HEK293 (cell line): ENCODE data around the gene C6orf136.

ENCODE experiments used
- CTCF ChIA-PET: fragments of 350-600 bp; formaldehyde crosslinking; extraction: SDS; loops from one replicate; lab custom pipeline; 2021; ENCODE audit warnings: antibody characterized with exemption; lab: Yijun Ruan, JAX
- POLR2A ChIA-PET: fragments of 300-600 bp; formaldehyde crosslinking; extraction: SDS; loops from one replicate; lab custom pipeline; 2020; ENCODE audit warnings: antibody characterized with exemption, inconsistent platforms; lab: Yijun Ruan, JAX
- H3K27ac ChIP-seq: fragments of 200-500 bp; sonication (Bioruptor generic); 2 replicates; pipeline ENCODE4 v1.5.1; 2014; ENCODE audit warnings: low read depth, low read length, control low read depth, inconsistent platforms; ENCODE audit errors: extremely low read depth
- H3K36me3 ChIP-seq, 2 experiments: fragments of 200-500 bp in 1 of 2; sonication (Bioruptor generic) in 1 of 2; 1 replicate in 1 of 2; 2 replicates in 1 of 2; pipeline ENCODE4 v1.5.1; 2014 to 2017; ENCODE audit warnings: inconsistent platforms in 2 of 2, low read length in 2 of 2; ENCODE audit not compliant: control insufficient read depth in 2 of 2, insufficient read depth in 1 of 2
- H3K4me1 ChIP-seq: fragments of 200-500 bp; sonication (Bioruptor generic); 2 replicates; pipeline ENCODE4 v1.5.1; 2014; ENCODE audit warnings: mild to moderate bottlenecking, low read length, inconsistent platforms; ENCODE audit not compliant: control insufficient read depth, insufficient read depth
- H3K4me3 ChIP-seq: 2 replicates; pipeline ENCODE4 v1.5.1; 2011; ENCODE audit warnings: low read depth, mild to moderate bottlenecking, control low read depth, low read length, moderate library complexity
- H3K9me3 ChIP-seq: fragments of 200-500 bp; sonication (Bioruptor generic); 2 replicates; pipeline ENCODE4 v1.5.1; 2014; ENCODE audit warnings: low read depth, low read length, inconsistent platforms; ENCODE audit not compliant: control insufficient read depth, insufficient read depth
- ATF2 ChIP-seq: fragments of 450-650 bp; formaldehyde crosslinking; IDR thresholded peaks from 2 replicates; pipeline ENCODE4 v1.5.1; 2016; ENCODE audit warnings: missing biosample characterization, missing genetic modification characterization, low read depth
- GLI4 ChIP-seq: fragments of 450-650 bp; formaldehyde crosslinking; IDR thresholded peaks from 2 replicates; pipeline ENCODE4 v1.5.1; 2016; ENCODE audit warnings: missing biosample characterization, missing genetic modification characterization
- HOXD13 ChIP-seq: sonication (generic); formaldehyde crosslinking; IDR thresholded peaks from 2 replicates; pipeline ENCODE4 v1.8.0; 2022; ENCODE audit warnings: missing genetic modification reagents, borderline replicate concordance
- IKZF3 ChIP-seq: fragments of 450-650 bp; IDR thresholded peaks from 2 replicates; pipeline ENCODE4 v1.5.0; 2018; ENCODE audit warnings: missing biosample characterization, mild to moderate bottlenecking, missing genetic modification characterization, moderate library complexity
- SP3 ChIP-seq: fragments of 450-650 bp; formaldehyde crosslinking; IDR thresholded peaks from 2 replicates; pipeline ENCODE4 v1.5.1; 2016; ENCODE audit warnings: missing biosample characterization, missing genetic modification characterization
- ZBTB6 ChIP-seq: fragments of 450-650 bp; formaldehyde crosslinking; IDR thresholded peaks from 2 replicates; pipeline ENCODE4 v1.5.1; 2017; ENCODE audit warnings: missing biosample characterization, missing genetic modification characterization
- ZNF114 ChIP-seq: fragments of 450-650 bp; formaldehyde crosslinking; IDR thresholded peaks from 2 replicates; pipeline ENCODE4 v1.5.0; 2017; ENCODE audit warnings: missing biosample characterization, missing genetic modification characterization
- ZNF133 ChIP-seq: fragments of 450-650 bp; formaldehyde crosslinking; IDR thresholded peaks from 2 replicates; pipeline ENCODE4 v1.5.1; 2016; ENCODE audit warnings: missing biosample characterization, missing genetic modification characterization
- ZNF19 ChIP-seq: fragments of 450-650 bp; formaldehyde crosslinking; IDR thresholded peaks from 2 replicates; pipeline ENCODE4; 2016; ENCODE audit warnings: missing biosample characterization, missing genetic modification characterization, low read depth
- ZNF214 ChIP-seq: fragments of 450-650 bp; formaldehyde crosslinking; IDR thresholded peaks from 2 replicates; pipeline ENCODE4 v1.5.1; 2017; ENCODE audit warnings: missing biosample characterization, mild to moderate bottlenecking, missing genetic modification characterization, borderline replicate concordance
- ZNF239 ChIP-seq: fragments of 450-650 bp; formaldehyde crosslinking; IDR thresholded peaks from 2 replicates; pipeline ENCODE4 v1.5.1; 2016; ENCODE audit warnings: missing biosample characterization, missing genetic modification characterization
- ZNF274 ChIP-seq, 2 experiments: fragments of 200-500 bp in 1 of 2; fragments of 450-650 bp in 1 of 2; sonication (Bioruptor generic) in 1 of 2; formaldehyde crosslinking in 1 of 2; IDR thresholded peaks; 2 replicates each; pipeline versions ENCODE4 v1.5.1 to v1.6.1; 2014 to 2016; ENCODE audit warnings: borderline replicate concordance in 1 of 2, inconsistent platforms in 1 of 2, low read length in 1 of 2, missing biosample characterization in 1 of 2, missing genetic modification characterization in 1 of 2
- ZNF398 ChIP-seq: fragments of 450-650 bp; formaldehyde crosslinking; IDR thresholded peaks from 2 replicates; pipeline ENCODE4 v1.5.1; 2017; ENCODE audit warnings: missing biosample characterization, missing genetic modification characterization
- ZNF404 ChIP-seq: fragments of 450-650 bp; formaldehyde crosslinking; IDR thresholded peaks from 2 replicates; pipeline ENCODE4 v1.5.1; 2017; ENCODE audit warnings: missing biosample characterization, missing genetic modification characterization
- ZNF416 ChIP-seq: fragments of 450-650 bp; formaldehyde crosslinking; IDR thresholded peaks from 2 replicates; pipeline ENCODE4 v1.5.1; 2016; ENCODE audit warnings: missing biosample characterization, missing genetic modification characterization
- ZNF423 ChIP-seq: fragments of 450-650 bp; formaldehyde crosslinking; IDR thresholded peaks from 2 replicates; pipeline ENCODE4 v1.5.1; 2016; ENCODE audit warnings: missing biosample characterization, missing genetic modification characterization
- ZNF449 ChIP-seq: fragments of 450-650 bp; formaldehyde crosslinking; IDR thresholded peaks from 2 replicates; pipeline ENCODE4 v1.5.1; 2017; ENCODE audit warnings: missing biosample characterization, mild to moderate bottlenecking, missing genetic modification characterization, moderate library complexity
- ZNF501 ChIP-seq: fragments of 450-650 bp; formaldehyde crosslinking; IDR thresholded peaks from 2 replicates; pipeline ENCODE4 v1.5.1; 2016; ENCODE audit warnings: missing biosample characterization, missing genetic modification characterization
- ZNF521 ChIP-seq: fragments of 450-650 bp; formaldehyde crosslinking; IDR thresholded peaks from 2 replicates; pipeline ENCODE4 v1.5.1; 2017; ENCODE audit warnings: missing biosample characterization, mild to moderate bottlenecking, missing genetic modification characterization
- ZNF610 ChIP-seq: fragments of 450-650 bp; formaldehyde crosslinking; IDR thresholded peaks from 2 replicates; pipeline ENCODE4 v1.5.1; 2016; ENCODE audit warnings: missing biosample characterization, missing genetic modification characterization, borderline replicate concordance
- ZNF660 ChIP-seq: fragments of 450-650 bp; IDR thresholded peaks from 2 replicates; pipeline ENCODE4 v1.5.1; 2018; ENCODE audit warnings: missing biosample characterization, mild to moderate bottlenecking, missing genetic modification characterization
- ZNF76 ChIP-seq: fragments of 450-650 bp; formaldehyde crosslinking; IDR thresholded peaks from 2 replicates; pipeline ENCODE4; 2016; ENCODE audit warnings: low read depth, missing biosample characterization, missing genetic modification characterization, borderline replicate concordance
- ZNF768 ChIP-seq: fragments of 450-650 bp; formaldehyde crosslinking; IDR thresholded peaks from 2 replicates; pipeline ENCODE4 v1.5.1; 2018; ENCODE audit warnings: missing biosample characterization, mild to moderate bottlenecking, missing genetic modification characterization
- ZSCAN18 ChIP-seq: fragments of 450-650 bp; formaldehyde crosslinking; IDR thresholded peaks from 2 replicates; pipeline ENCODE4 v1.5.1; 2016; ENCODE audit warnings: missing biosample characterization, missing genetic modification characterization

C6orf136 gene

GRCh38 chr6:30641048-30641447 is 5.9 kb upstream of the C6orf136 start:
- CTCF ChIA-PET: interaction anchor here (0.6 to 1.0 kb wide), 3 partner anchors 48 to 157 kb away, joined by 3 to 8 read pairs (median 3); no protein-coding TSS in a partner anchor
- TF ChIP-seq ATF2 (tag by site-specific recombination): no peak
- TF ChIP-seq IKZF3 (tag by site-specific recombination): no peak
- no peak for TF ChIP-seq ZNF19 (tag by site-specific recombination)
- TF ChIP-seq ZNF768 (tag by site-specific recombination): no peak
- no peak for TF ChIP-seq GLI4 (tag by site-specific recombination)
- TF ChIP-seq ZNF114 (tag by site-specific recombination): no peak
- no peak for TF ChIP-seq SP3 (tag by site-specific recombination)
- no peak for TF ChIP-seq ZNF423 (tag by site-specific recombination)
- TF ChIP-seq ZNF501: no peak
- no peak for TF ChIP-seq ZNF274 (IDR thresholded peaks at IDR 0.05; ENCODE audit: low read length)
- TF ChIP-seq ZNF274 (tag by site-specific recombination; IDR thresholded peaks at IDR 0.05; ENCODE audit: borderline replicate concordance): no peak
- TF ChIP-seq ZNF416 (tag by site-specific recombination): no peak
- no peak for TF ChIP-seq ZNF404 (tag by site-specific recombination)
- no peak for TF ChIP-seq ZNF239 (tag by site-specific recombination)
- TF ChIP-seq ZNF214 (tag by site-specific recombination): no peak
- no peak for TF ChIP-seq ZNF133 (tag by site-specific recombination)
- no peak for TF ChIP-seq ZNF610 (tag by site-specific recombination)
- no peak for TF ChIP-seq ZNF660 (tag by site-specific recombination)
- TF ChIP-seq ZNF76 (tag by site-specific recombination): no peak
- TF ChIP-seq ZBTB6 (tag by site-specific recombination): no peak
- peaks cover 34 to 70% of the 10 kb centered on the region in 2 experiments; a peak in 2 of 3 replicates for H3K36me3 ChIP-seq

GRCh38 chr6:30643656-30644055 is 3.3 kb upstream of the C6orf136 start:
- ChIA-PET CTCF (interaction anchor here (0.7 to 2.1 kb wide), 5 partner anchors 18 to 190 kb away, joined by 3 to 9 read pairs (median 3); no protein-coding TSS in a partner anchor), POLR2A (interaction anchor here (0.7 to 1.5 kb wide), 2 partner anchors 20 to 29 kb away, joined by 3 read pairs; no protein-coding TSS in a partner anchor)
- H3K4me1 ChIP-seq: peaks cover 8% of the 10 kb centered on the region

More at GRCh38 chr6:30641048-30641447, 5.9 kb upstream of the C6orf136 start:
- Histone ChIP-seq H3K27ac (no peak overlapping the region), H3K4me1 (peaks cover 3% of the 10 kb centered on the region), H3K9me3 (no peaks in the 10 kb centered on the region), H3K4me3 (no peak overlapping the region)
- POLR2A ChIA-PET: interaction anchor here (0.8 to 1.9 kb wide), 4 partner anchors 11 to 90 kb away, joined by 3 to 5 read pairs (median 4); no protein-coding TSS in a partner anchor

More at GRCh38 chr6:30643656-30644055, 3.3 kb upstream of the C6orf136 start:
- H3K4me3 ChIP-seq: no peak overlapping the region
- H3K36me3 ChIP-seq: peaks cover 30 to 61% of the 10 kb centered on the region in 2 experiments; a peak in 2 of 3 replicates
- H3K9me3 ChIP-seq: no peaks in the 10 kb centered on the region
- TF ChIP-seq HOXD13 (CRISPR knock-in tag) (no peak), ZNF521 (tag by site-specific recombination) (no peak), ZNF398 (tag by site-specific recombination) (no peak), ZNF449 (tag by site-specific recombination) (no peak), ZSCAN18 (tag by site-specific recombination) (no peak), ZNF274 (IDR thresholded peaks at IDR 0.05; ENCODE audit: low read length) (no peak), ZNF274 (tag by site-specific recombination; IDR thresholded peaks at IDR 0.05; ENCODE audit: borderline replicate concordance) (no peak)
- no peak overlapping the region for H3K27ac ChIP-seq
